ENCODE data around the gene EPB41L3. TPM values are rescaled to one million over a fixed set of nuclear protein-coding genes. Genes with fewer than 3 reads are reported as not detected.
A peak's percentile ranks its signal among the peaks of the same experiment; 100 is the strongest.

The EPB41L3 gene
- total and polyA plus RNA-seq, 11 donors = 2.7 to 45.6 (median 7.9) TPM

GRCh38 chr18:5584746-5585417 is 41.1 kb upstream of the EPB41L3 start:
- ATAC-seq = peak in 1 of 4 donors; percentile 59
- no peaks in the 10 kb centered on the region for H3K36me3 ChIP-seq
- H3K27ac ChIP-seq = peak overlapping the region in 1 of 12 donors; percentile 48
- intact Hi-C loops (cut with DNase I) = no loop called here
- no peak for TF ChIP-seq CTCF (IDR thresholded peaks at IDR 0.05)
- peaks cover 0 to 31% (median 0%) of the 10 kb centered on the region in 12 donors for H3K4me1 ChIP-seq
- WGBS, 4 donors = 82 to 86% (median 84%) methylated on average over 7 of the region's 7 CpGs
- no peaks in the 10 kb centered on the region for H3K9me3 ChIP-seq
- H3K4me3 ChIP-seq = no peak overlapping the region
- no peak for DNase-seq
- no peaks in the 10 kb centered on the region for H3K27me3 ChIP-seq

DNA sequence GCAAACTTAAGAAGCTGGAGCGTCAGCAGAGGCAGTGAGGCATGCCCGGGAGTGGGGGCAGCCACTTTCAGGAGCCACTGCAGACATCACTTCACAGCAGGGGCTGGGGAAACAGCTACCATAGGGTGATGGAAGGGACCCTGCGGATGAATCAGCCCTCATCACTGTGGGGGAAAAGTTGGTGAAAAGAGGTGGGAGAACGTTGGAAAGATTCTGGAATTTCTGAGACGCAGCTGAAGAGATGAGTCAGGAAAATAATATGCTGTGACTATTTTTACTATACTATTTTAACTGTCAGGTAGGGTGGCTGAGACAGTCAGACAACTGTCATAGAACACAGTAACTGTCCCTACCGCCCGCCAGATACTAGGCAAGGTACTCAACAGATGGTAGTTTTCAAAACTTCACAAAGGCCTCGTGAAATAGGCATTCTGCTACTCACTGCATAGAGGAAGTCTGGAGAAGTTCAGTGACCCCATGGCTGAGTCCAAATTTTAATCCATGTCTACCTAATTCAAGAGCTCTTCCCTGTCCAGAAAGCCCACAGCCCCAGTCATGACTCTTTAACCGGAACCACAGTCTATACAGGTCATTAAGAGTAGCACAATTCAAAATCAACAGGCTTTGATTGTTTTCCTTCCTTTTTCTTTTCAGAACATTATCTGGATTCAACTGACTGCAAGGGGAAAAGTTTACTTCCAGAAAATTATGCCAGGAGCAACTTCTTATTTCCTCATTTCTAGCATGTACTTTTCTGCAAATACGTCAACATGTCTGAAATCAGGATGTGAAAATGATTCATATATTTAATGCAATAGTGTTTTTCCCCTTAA is 39.3 kb upstream of the EPB41L3 start:
- Histone ChIP-seq H3K4me1 (peaks cover 0 to 31% (median 0%) of the 10 kb centered on the region in 12 donors), H3K27me3 (no peaks in the 10 kb centered on the region), H3K9me3 (no peaks in the 10 kb centered on the region), H3K4me3 (no peak overlapping the region), H3K36me3 (no peaks in the 10 kb centered on the region), H3K27ac (peak overlapping the region in 5 of 12 donors; percentile 18 to 92 (median 33))
- TF ChIP-seq CTCF (IDR thresholded peaks at IDR 0.05) = no peak
- TF ChIP-seq POLR2A (IDR thresholded peaks at IDR 0.05) = no peak
- peak; percentile 37 to 86 (median 74) for ATAC-seq
- peak in 1 of 5 donors; percentile 20 for DNase-seq
- intact Hi-C loops (cut with DNase I) = no loop called here
- 59 to 68% (median 63%) methylated on average over 10 of the region's 10 CpGs for WGBS, 4 donors

DNA sequence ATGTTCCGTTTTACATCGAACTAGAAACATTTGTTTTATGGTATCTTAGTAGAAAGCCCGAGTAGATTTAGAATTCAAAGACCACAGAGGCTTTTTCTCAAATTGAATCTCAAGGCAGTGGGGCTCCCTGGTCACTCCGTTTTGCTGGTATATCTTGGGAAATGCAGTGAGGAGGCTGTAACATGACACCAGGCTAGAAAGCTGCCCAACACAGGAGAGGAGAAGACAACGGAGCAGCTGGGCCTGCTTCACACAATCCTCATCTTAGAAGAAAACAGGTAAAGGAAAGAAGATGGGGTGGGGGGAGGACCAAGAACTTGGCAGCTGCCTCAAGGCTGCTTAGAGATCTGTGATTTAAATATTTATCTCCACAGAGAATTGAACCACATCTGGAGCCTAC is 38.3 kb upstream of the EPB41L3 start:
- Histone ChIP-seq H3K36me3 (no peaks in the 10 kb centered on the region), H3K4me3 (no peak overlapping the region), H3K27me3 (no peaks in the 10 kb centered on the region), H3K9me3 (no peaks in the 10 kb centered on the region), H3K4me1 (peaks cover 0 to 31% (median 0%) of the 10 kb centered on the region in 12 donors), H3K27ac (peak overlapping the region in 1 of 12 donors; percentile 92)
- intact Hi-C loops (cut with DNase I) = no loop called here
- WGBS, 4 donors = 47 to 58% (median 53%) methylated on average over 5 of the region's 5 CpGs
- no peak for ATAC-seq
- no peak for DNase-seq
- TF ChIP-seq POLR2A (IDR thresholded peaks at IDR 0.05) (no peak), CTCF (IDR thresholded peaks at IDR 0.05) (no peak)

GRCh38 chr18:5574843-5575242 is 31.0 kb upstream of the EPB41L3 start:
- Histone ChIP-seq H3K9me3 (no peaks in the 10 kb centered on the region), H3K4me3 (no peak overlapping the region), H3K27me3 (no peaks in the 10 kb centered on the region), H3K36me3 (no peaks in the 10 kb centered on the region), H3K4me1 (peaks cover 0 to 10% (median 0%) of the 10 kb centered on the region in 12 donors), H3K27ac (peak overlapping the region in 1 of 12 donors; percentile 65)
- no peak for DNase-seq
- 96 to 100% (median 99%) methylated on average over 1 of the region's 1 CpG for WGBS, 4 donors
- intact Hi-C loops (cut with DNase I) = no loop called here
- TF ChIP-seq POLR2A (IDR thresholded peaks at IDR 0.05) (no peak), CTCF (IDR thresholded peaks at IDR 0.05) (no peak)
- peak in 1 of 4 donors; percentile 41 for ATAC-seq
